Measurements from ENCODE around the gene PXMP4.

PXMP4 gene

GRCh38 chr20:33669873-33670640 is 50.1 kb downstream of the PXMP4 start:
- in situ Hi-C loops (cut with MboI; ENCODE audit: low pct_unique_long_range_greater_than_20kb, low sequenced_read_pairs, unreplicated experiment), result no loop called here
- no peak for TF ChIP-seq CTCF (IDR thresholded peaks at IDR 0.05; ENCODE audit: extremely low read depth, insufficient read depth, missing control alignments)
- no peak for DNase-seq (ENCODE audit: low spot score)

- DNase-seq (ENCODE audit: low spot score), result no peak
- no peak for TF ChIP-seq CTCF (IDR thresholded peaks at IDR 0.05; ENCODE audit: extremely low read depth, insufficient read depth, missing control alignments)
- in situ Hi-C loops (cut with MboI; ENCODE audit: low pct_unique_long_range_greater_than_20kb, low sequenced_read_pairs, unreplicated experiment), result no loop called here
These were observed 50.9 kb downstream of the PXMP4 start for GRCh38 chr20:33669224-33669623.

GRCh38 chr20:33668466-33669155 is 51.5 kb downstream of the PXMP4 start:
- no peak for DNase-seq (ENCODE audit: low spot score)
- in situ Hi-C loops (cut with MboI; ENCODE audit: low pct_unique_long_range_greater_than_20kb, low sequenced_read_pairs, unreplicated experiment), result no loop called here
- no peak for TF ChIP-seq CTCF (IDR thresholded peaks at IDR 0.05; ENCODE audit: extremely low read depth, insufficient read depth, missing control alignments)

DNA sequence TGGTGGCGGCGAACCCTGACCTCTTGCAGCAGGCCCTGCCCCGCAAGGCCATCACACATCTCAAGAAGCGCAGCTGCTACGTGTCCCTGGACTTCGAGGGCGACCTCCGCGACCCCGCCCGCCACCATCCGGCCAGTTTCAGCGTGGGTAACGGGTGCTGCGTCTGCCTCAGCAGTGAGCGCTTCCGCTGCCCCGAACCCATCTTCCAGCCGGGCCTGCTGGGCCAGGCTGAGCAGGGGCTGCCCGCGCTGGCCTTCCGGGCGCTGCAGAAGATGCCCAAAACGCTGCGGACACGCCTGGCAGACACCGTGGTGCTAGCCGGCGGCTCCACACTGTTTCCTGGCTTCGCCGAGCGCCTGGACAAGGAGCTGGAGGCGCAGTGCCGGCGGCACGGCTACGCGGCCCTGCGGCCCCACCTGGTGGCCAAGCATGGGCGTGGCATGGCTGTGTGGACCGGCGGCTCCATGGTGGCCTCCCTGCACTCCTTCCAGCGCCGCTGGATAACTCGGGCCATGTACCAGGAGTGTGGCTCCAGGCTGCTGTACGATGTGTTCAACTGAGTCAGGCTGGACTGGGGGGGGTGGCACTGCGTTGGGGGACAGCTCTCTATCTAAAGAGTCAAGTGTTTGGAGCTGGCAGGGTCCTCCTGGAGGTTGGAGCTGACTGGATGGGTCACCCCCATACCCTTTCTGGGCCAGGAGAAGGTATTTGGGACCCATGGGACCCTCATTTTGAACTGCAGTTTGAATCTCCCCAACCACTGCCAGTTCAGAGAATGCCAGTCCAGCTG is 52.2 kb downstream of the PXMP4 start:
- TF ChIP-seq CTCF (IDR thresholded peaks at IDR 0.05; ENCODE audit: extremely low read depth, insufficient read depth, missing control alignments), result peak; percentile 99
- in situ Hi-C loops (cut with MboI; ENCODE audit: low pct_unique_long_range_greater_than_20kb, low sequenced_read_pairs, unreplicated experiment), result no loop called here
- DNase-seq (ENCODE audit: low spot score), result peak; percentile 92

DNA sequence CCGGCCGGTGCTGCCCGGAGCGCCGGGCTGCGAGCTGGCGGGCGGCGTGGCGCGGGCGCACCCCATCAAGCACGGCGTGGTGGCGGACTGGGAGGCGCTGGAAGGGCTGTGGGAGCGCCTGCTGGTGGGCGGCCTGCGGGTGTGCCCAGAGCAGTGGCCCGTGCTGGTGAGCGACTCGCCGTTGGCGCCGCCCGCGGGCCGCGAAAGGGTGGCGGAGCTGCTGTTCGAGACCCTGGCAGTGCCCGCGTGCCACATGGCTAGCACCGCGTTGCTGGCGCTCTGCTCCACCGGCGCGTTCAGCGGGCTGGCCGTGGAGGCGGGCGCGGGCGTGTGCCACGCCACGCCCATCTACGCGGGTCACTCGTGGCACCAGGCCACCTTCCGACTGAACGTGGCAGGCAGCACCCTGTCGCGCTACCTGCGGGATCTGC is 52.9 kb downstream of the PXMP4 start:
- no peak for DNase-seq (ENCODE audit: low spot score)
- in situ Hi-C loops (cut with MboI; ENCODE audit: low pct_unique_long_range_greater_than_20kb, low sequenced_read_pairs, unreplicated experiment), result no loop called here
- peak; percentile 21 for TF ChIP-seq CTCF (IDR thresholded peaks at IDR 0.05; ENCODE audit: extremely low read depth, insufficient read depth, missing control alignments)

Measured in GM13977 (cell line).